Subcutaneous abdominal adipose tissue (tissue), 5 donors: ENCODE measurements around the gene TMEM132A.
A peak's percentile ranks its signal among the peaks of the same experiment; 100 is the strongest.

Experiments
- H3K27ac ChIP-seq: one replicate; pipeline ENCODE4 v1.7.0; 2013; ENCODE audit warnings: low read depth, mild to moderate bottlenecking, inconsistent platforms, low read length, moderate library complexity
- H3K27me3 ChIP-seq, 5 donors: one replicate each; pipeline ENCODE4 v1.7.0; 2013; ENCODE audit warnings: low read length in 5 of 5, inconsistent platforms in 1 of 5; ENCODE audit not compliant: control insufficient read depth in 5 of 5, insufficient read depth in 4 of 5
- H3K36me3 ChIP-seq, 5 donors: one replicate each; pipeline ENCODE4 v1.7.0; 2013; ENCODE audit warnings: low read length in 5 of 5; ENCODE audit not compliant: control insufficient read depth in 5 of 5, insufficient read depth in 5 of 5
- H3K4me1 ChIP-seq, 5 donors: one replicate each; pipeline ENCODE4 v1.7.0; 2013; ENCODE audit warnings: low read length in 5 of 5, mild to moderate bottlenecking in 3 of 5, moderate library complexity in 1 of 5; ENCODE audit not compliant: control insufficient read depth in 5 of 5, insufficient read depth in 5 of 5
- H3K4me3 ChIP-seq, 5 donors: one replicate each; pipeline ENCODE4 v1.7.0; 2013; ENCODE audit warnings: low read length in 5 of 5, low read depth in 1 of 5
- H3K9ac ChIP-seq, 5 donors: one replicate each; pipeline ENCODE4 v1.7.0; 2013; ENCODE audit warnings: low read length in 5 of 5, mild to moderate bottlenecking in 4 of 5, moderate library complexity in 3 of 5
- H3K9me3 ChIP-seq, 5 donors: one replicate each; pipeline ENCODE4 v1.7.0; 2013; ENCODE audit warnings: low read length in 5 of 5; ENCODE audit not compliant: control insufficient read depth in 5 of 5
- donor health status: healthy.
- donor health status: healthy.
- donor health status: healthy.
- donor health status: healthy.
- donor health status: healthy.

The TMEM132A gene

GRCh38 chr11:60913793-60914632 lies 10.2 kb upstream of the TMEM132A start, which contains the start of gene TMEM109:
Gene TMEM109 (plus strand): TSS chr11:60914158. CDS start chr11:60919694, 5,536 bp downstream.
- Histone ChIP-seq H3K9me3 (no peaks in the 10 kb centered on the region), H3K9ac (peak within 1 kb of the TSS; percentile 79 to 96 (median 94)), H3K27ac (peak within 1 kb of the TSS; percentile 94), H3K4me3 (peak within 1 kb of the TSS; percentile 76 to 93 (median 88)), H3K27me3 (no peaks in the 10 kb centered on the region), H3K36me3 (no peaks in the 10 kb centered on the region), H3K4me1 (peaks cover 18 to 68% (median 60%) of the 10 kb centered on the region in 5 donors)

GRCh38 chr11:60914633-60915247 lies 9.5 kb upstream of the TMEM132A start:
- H3K9ac ChIP-seq = peak overlapping the region; percentile 79 to 96 (median 94)
- H3K4me3 ChIP-seq = peak overlapping the region; percentile 76 to 92 (median 81)
- no peaks in the 10 kb centered on the region for H3K27me3 ChIP-seq
- H3K27ac ChIP-seq = peak overlapping the region; percentile 94
- H3K9me3 ChIP-seq = no peaks in the 10 kb centered on the region
- H3K36me3 ChIP-seq = peaks cover 0 to 3% (median 2%) of the 10 kb centered on the region in 5 donors
- peaks cover 18 to 75% (median 66%) of the 10 kb centered on the region in 5 donors for H3K4me1 ChIP-seq

GRCh38 chr11:60915248-60915914 lies 8.9 kb upstream of the TMEM132A start:
- Histone ChIP-seq H3K36me3 (peaks cover 0 to 9% (median 8%) of the 10 kb centered on the region in 5 donors), H3K27ac (no peak overlapping the region), H3K4me3 (peak overlapping the region; percentile 76 to 92 (median 81)), H3K9ac (peak overlapping the region in 4 of 5 donors; percentile 79 to 96 (median 89)), H3K9me3 (no peaks in the 10 kb centered on the region), H3K27me3 (no peaks in the 10 kb centered on the region), H3K4me1 (peaks cover 18 to 76% (median 69%) of the 10 kb centered on the region in 5 donors)

GRCh38 chr11:60916669-60917206 lies 7.5 kb upstream of the TMEM132A start:
- Histone ChIP-seq H3K27me3 (no peaks in the 10 kb centered on the region), H3K9me3 (no peaks in the 10 kb centered on the region), H3K4me1 (peaks cover 11 to 63% (median 58%) of the 10 kb centered on the region in 5 donors), H3K36me3 (peaks cover 0 to 23% (median 21%) of the 10 kb centered on the region in 5 donors), H3K27ac (no peak overlapping the region), H3K9ac (no peak overlapping the region), H3K4me3 (no peak overlapping the region)

GRCh38 chr11:60917267-60917666 lies 7.0 kb upstream of the TMEM132A start:
- no peaks in the 10 kb centered on the region for H3K9me3 ChIP-seq
- peaks cover 0 to 28% (median 26%) of the 10 kb centered on the region in 5 donors for H3K36me3 ChIP-seq
- H3K4me1 ChIP-seq = peaks cover 11 to 62% (median 58%) of the 10 kb centered on the region in 5 donors
- H3K4me3 ChIP-seq = no peak overlapping the region
- H3K27me3 ChIP-seq = no peaks in the 10 kb centered on the region
- H3K9ac ChIP-seq = no peak overlapping the region
- H3K27ac ChIP-seq = no peak overlapping the region

GRCh38 chr11:60918251-60918938 lies 5.9 kb upstream of the TMEM132A start:
- Histone ChIP-seq H3K36me3 (peaks cover 0 to 39% (median 35%) of the 10 kb centered on the region in 5 donors), H3K9me3 (no peaks in the 10 kb centered on the region), H3K4me3 (no peak overlapping the region), H3K27ac (no peak overlapping the region), H3K9ac (no peak overlapping the region), H3K27me3 (no peaks in the 10 kb centered on the region), H3K4me1 (peaks cover 7 to 51% (median 47%) of the 10 kb centered on the region in 5 donors)

- Histone ChIP-seq H3K4me3 (no peak overlapping the region), H3K27ac (no peak overlapping the region), H3K27me3 (peaks cover 0 to 4% (median 0%) of the 10 kb centered on the region in 5 donors), H3K4me1 (peaks cover 7 to 51% (median 48%) of the 10 kb centered on the region in 5 donors), H3K9me3 (no peaks in the 10 kb centered on the region), H3K36me3 (peaks cover 0 to 41% (median 35%) of the 10 kb centered on the region in 5 donors), H3K9ac (no peak overlapping the region)
Measured at GRCh38 chr11:60918939-60919265, 5.4 kb upstream of the TMEM132A start.

- peaks cover 7 to 51% (median 48%) of the 10 kb centered on the region in 5 donors for H3K4me1 ChIP-seq
- no peak overlapping the region for H3K27ac ChIP-seq
- peaks cover 0 to 6% (median 0%) of the 10 kb centered on the region in 5 donors for H3K27me3 ChIP-seq
- H3K4me3 ChIP-seq = no peak overlapping the region
- H3K9me3 ChIP-seq = no peaks in the 10 kb centered on the region
- peaks cover 0 to 41% (median 35%) of the 10 kb centered on the region in 5 donors for H3K36me3 ChIP-seq
- no peak overlapping the region for H3K9ac ChIP-seq
Measured at GRCh38 chr11:60919320-60919719, 4.9 kb upstream of the TMEM132A start.

- Histone ChIP-seq H3K36me3 (peaks cover 0 to 41% (median 35%) of the 10 kb centered on the region in 5 donors), H3K27ac (no peak overlapping the region), H3K9me3 (no peaks in the 10 kb centered on the region), H3K4me3 (no peak overlapping the region), H3K27me3 (peaks cover 2 to 7% (median 2%) of the 10 kb centered on the region in 5 donors), H3K9ac (peak overlapping the region in 1 of 5 donors; percentile 25), H3K4me1 (peaks cover 7 to 50% (median 48%) of the 10 kb centered on the region in 5 donors)
Measured at GRCh38 chr11:60919956-60920355, 4.3 kb upstream of the TMEM132A start.
